CD14-positive monocyte (primary cell): ENCODE measurements around the gene CNTNAP2. TPM values are rescaled to one million over a fixed set of nuclear protein-coding genes. Genes with fewer than 3 reads are reported as not detected.

Source experiments
- DNase-seq, 3 donors: peaks; one replicate each; pipeline ENCODE4 v3.0.0-alpha.2; 2011 to 2022
- H2AFZ ChIP-seq: 2 replicates; pipeline ENCODE4 v1.6.0; 2012; ENCODE audit warnings: mild to moderate bottlenecking, low read depth, low read length, inconsistent platforms; ENCODE audit not compliant: insufficient read depth, poor library complexity, severe bottlenecking
- H3K27ac ChIP-seq, 2 donors: 1 replicate in 1 of 2; 2 replicates in 1 of 2; pipeline ENCODE4 v1.5.1; 2012 to 2013; ENCODE audit warnings: low read length in 2 of 2, control low read depth in 1 of 2, inconsistent platforms in 1 of 2, low read depth in 1 of 2, mild to moderate bottlenecking in 1 of 2
- H3K27me3 ChIP-seq, 2 donors: one replicate each; pipeline versions ENCODE4 v1.6.0 to v1.6.1; 2011 to 2013; ENCODE audit warnings: low read length in 2 of 2; ENCODE audit not compliant: control insufficient read depth in 2 of 2, insufficient read depth in 2 of 2
- H3K36me3 ChIP-seq, 2 donors: replicated peaks in 1 of 2; 1 replicate in 1 of 2; 2 replicates in 1 of 2; pipeline versions ENCODE4 v1.5.1 to v1.6.1; 2012 to 2013; ENCODE audit warnings: low read length in 2 of 2, control low read depth in 1 of 2, inconsistent platforms in 1 of 2, mild to moderate bottlenecking in 1 of 2; ENCODE audit not compliant: insufficient read depth in 2 of 2, control insufficient read depth in 1 of 2
- H3K4me1 ChIP-seq, 2 donors: 1 replicate in 1 of 2; 2 replicates in 1 of 2; pipeline versions ENCODE4 v1.5.1 to v1.6.1; 2012 to 2013; ENCODE audit warnings: low read length in 2 of 2, control low read depth in 1 of 2, inconsistent platforms in 1 of 2, mild to moderate bottlenecking in 1 of 2, moderate library complexity in 1 of 2; ENCODE audit not compliant: insufficient read depth in 2 of 2, control insufficient read depth in 1 of 2
- H3K4me2 ChIP-seq: replicated peaks from 2 replicates; pipeline ENCODE3; 2012; ENCODE audit warnings: low read length, moderate library complexity, mild to moderate bottlenecking; ENCODE audit not compliant: poor library complexity, severe bottlenecking; ENCODE audit errors: extremely low read depth
- H3K4me3 ChIP-seq, 3 experiments: fragments of 200-600 bp in 1 of 3; sonication (generic) in 1 of 3; replicated peaks in 1 of 3; 1 replicate in 2 of 3; 2 replicates in 1 of 3; pipeline ENCODE4 v1.5.1; 2011 to 2013; ENCODE audit warnings: low read length in 3 of 3, mild to moderate bottlenecking in 3 of 3, control low read depth in 2 of 3, low read depth in 2 of 3, inconsistent platforms in 1 of 3, moderate library complexity in 1 of 3
- H3K79me2 ChIP-seq: 2 replicates; pipeline ENCODE4 v1.6.0; 2012; ENCODE audit warnings: mild to moderate bottlenecking, control low read depth, inconsistent platforms, low read length, moderate library complexity; ENCODE audit not compliant: insufficient read depth
- H3K9ac ChIP-seq: 2 replicates; pipeline ENCODE4 v1.6.0; 2017; ENCODE audit warnings: low read length, mild to moderate bottlenecking; ENCODE audit not compliant: insufficient read depth, poor library complexity, severe bottlenecking
- H3K9me3 ChIP-seq, 2 donors: replicated peaks in 1 of 2; 1 replicate in 1 of 2; 2 replicates in 1 of 2; pipeline versions ENCODE4 v1.5.1 to v1.6.1; 2012 to 2013; ENCODE audit warnings: low read length in 2 of 2, control low read depth in 1 of 2; ENCODE audit not compliant: control insufficient read depth in 1 of 2, insufficient read depth in 1 of 2
- H4K20me1 ChIP-seq: 2 replicates; pipeline ENCODE4 v1.6.0; 2012; ENCODE audit warnings: mild to moderate bottlenecking, low read length, control low read depth, moderate library complexity; ENCODE audit not compliant: insufficient read depth
- H3K27ac Mint-ChIP-seq, 7 donors: one replicate each; pipeline ENCODE4 v1.8.0; 2020; ENCODE audit warnings: mild to moderate bottlenecking in 7 of 7, mixed read lengths in 7 of 7, moderate library complexity in 6 of 7, inconsistent platforms in 2 of 7
- H3K27me3 Mint-ChIP-seq, 3 donors: one replicate each; pipeline ENCODE4 v1.8.0; 2021 to 2022; ENCODE audit warnings: low read depth in 3 of 3, mild to moderate bottlenecking in 3 of 3, mixed read lengths in 3 of 3, moderate library complexity in 3 of 3, inconsistent platforms in 1 of 3
- H3K36me3 Mint-ChIP-seq, 2 donors: one replicate each; pipeline ENCODE4 v1.8.0; 2020; ENCODE audit warnings: mixed read lengths in 2 of 2, inconsistent platforms in 1 of 2, mild to moderate bottlenecking in 1 of 2
- H3K4me1 Mint-ChIP-seq: one replicate; pipeline ENCODE4 v1.8.0; 2020; ENCODE audit warnings: mild to moderate bottlenecking, mixed read lengths
- H3K4me3 Mint-ChIP-seq, 2 donors: one replicate each; pipeline ENCODE4 v1.8.0; 2020; ENCODE audit warnings: mild to moderate bottlenecking in 2 of 2, mixed read lengths in 2 of 2, moderate library complexity in 1 of 2
- H3K9me3 Mint-ChIP-seq, 7 donors: one replicate each; pipeline ENCODE4 v1.8.0; 2020 to 2022; ENCODE audit warnings: mixed read lengths in 7 of 7, mild to moderate bottlenecking in 6 of 7, moderate library complexity in 6 of 7, inconsistent platforms in 2 of 7
- WGBS: methylation state at CpG from one replicate; pipeline ENCODE4 v1.1.5; 2013; ENCODE audit warnings: missing lambda C conversion rate; ENCODE audit not compliant: insufficient coverage; 5-methylcytosine and 5-hydroxymethylcytosine counted together
- intact Hi-C, 2 donors: fragments of 100-400 bp; cut with micrococcal nuclease; formaldehyde crosslinking; loops; one replicate each; pipeline versions ENCODE4 v1.15.0 to v1.15.1; 2023
- polyA plus RNA-seq, 3 donors: library from polyadenylated mRNA; depleted of rRNA in 1 of 3; unstranded in 2 of 3; stranded (reverse) in 1 of 3; fragments of 300-500 nt in 2 of 3; fragments of >200 nt in 1 of 3; fragmentation: Illumina TruSeq in 2 of 3; gene quantifications; 1 replicate in 2 of 3; 2 replicates in 1 of 3; pipeline ENCODE4 v1.2.3, GENCODE V29; 2012 to 2021
- TF ChIP-seq, protein P1 (sequence below): fragments of 200-600 bp; IDR thresholded peaks from one replicate; pipeline ENCODE4 v1.8.0; 2022; ENCODE audit warnings: antibody characterized with exemption, mild to moderate bottlenecking

The CNTNAP2 gene
- polyA plus RNA-seq, 3 donors, result 0.01 TPM; not detected in 2

DNA sequence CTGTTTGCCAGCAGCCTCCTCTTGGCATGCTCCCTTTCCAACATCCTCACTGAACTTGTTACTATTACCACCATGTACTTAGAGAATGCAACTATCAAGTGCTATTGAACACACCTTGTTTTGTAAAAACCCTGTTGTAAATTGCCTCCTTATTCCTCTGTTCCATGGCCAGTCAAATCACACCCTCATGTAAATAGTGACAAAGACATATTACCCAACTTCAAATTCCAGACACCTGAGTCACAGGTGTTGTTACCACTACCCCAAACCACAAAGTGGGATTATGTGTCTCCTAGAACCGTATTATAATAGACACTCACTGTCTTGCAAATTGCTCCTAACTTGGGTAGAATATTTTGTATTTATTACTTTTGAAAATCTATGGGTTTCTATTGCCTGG is 2210.8 kb downstream of the CNTNAP2 start:
- H3K27me3 Mint-ChIP-seq, result peaks cover 0 to 2% (median 0%) of the 10 kb centered on the region in 3 donors
- no peaks in the 10 kb centered on the region for H4K20me1 ChIP-seq

DNA sequence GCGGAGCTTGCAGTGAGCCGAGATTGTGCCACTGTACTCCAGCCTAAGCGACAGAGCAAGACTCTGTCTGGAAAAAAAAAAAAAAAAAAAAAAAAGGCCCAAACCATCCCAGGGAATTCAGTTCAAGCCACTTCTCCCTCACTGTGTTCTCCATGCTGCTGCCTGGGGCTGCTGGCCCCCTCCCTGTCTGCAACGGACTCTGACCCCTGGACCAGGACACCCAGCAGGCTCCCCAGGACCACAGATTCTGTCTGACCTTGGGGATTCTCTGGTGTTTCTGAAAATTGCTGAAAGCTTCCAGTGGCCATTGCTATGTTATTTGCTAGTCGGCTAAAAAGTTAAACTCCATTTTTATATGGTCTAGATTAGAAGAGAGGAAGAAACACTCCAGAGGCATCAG is 2212.3 kb downstream of the CNTNAP2 start:
- Mint-ChIP-seq H3K27ac (no peak overlapping the region), H3K36me3 (no peaks in the 10 kb centered on the region), H3K4me3 (no peak overlapping the region), H3K27me3 (peaks cover 0 to 2% (median 2%) of the 10 kb centered on the region in 3 donors), H3K9me3 (peaks cover 13 to 26% (median 17%) of the 10 kb centered on the region in 7 donors), H3K4me1 (no peaks in the 10 kb centered on the region)
- Histone ChIP-seq H3K27ac (no peak overlapping the region), H3K4me3 (no peak overlapping the region), H3K4me1 (no peaks in the 10 kb centered on the region), H4K20me1 (no peaks in the 10 kb centered on the region), H3K4me2 (no peak overlapping the region), H3K9ac (no peak overlapping the region), H3K36me3 (no peaks in the 10 kb centered on the region), H3K27me3 (no peaks in the 10 kb centered on the region), H3K9me3 (peaks cover 13 to 18% of the 10 kb centered on the region in 2 donors), H3K79me2 (no peaks in the 10 kb centered on the region), H2AFZ (no peak overlapping the region)
- TF ChIP-seq, protein P1, sequence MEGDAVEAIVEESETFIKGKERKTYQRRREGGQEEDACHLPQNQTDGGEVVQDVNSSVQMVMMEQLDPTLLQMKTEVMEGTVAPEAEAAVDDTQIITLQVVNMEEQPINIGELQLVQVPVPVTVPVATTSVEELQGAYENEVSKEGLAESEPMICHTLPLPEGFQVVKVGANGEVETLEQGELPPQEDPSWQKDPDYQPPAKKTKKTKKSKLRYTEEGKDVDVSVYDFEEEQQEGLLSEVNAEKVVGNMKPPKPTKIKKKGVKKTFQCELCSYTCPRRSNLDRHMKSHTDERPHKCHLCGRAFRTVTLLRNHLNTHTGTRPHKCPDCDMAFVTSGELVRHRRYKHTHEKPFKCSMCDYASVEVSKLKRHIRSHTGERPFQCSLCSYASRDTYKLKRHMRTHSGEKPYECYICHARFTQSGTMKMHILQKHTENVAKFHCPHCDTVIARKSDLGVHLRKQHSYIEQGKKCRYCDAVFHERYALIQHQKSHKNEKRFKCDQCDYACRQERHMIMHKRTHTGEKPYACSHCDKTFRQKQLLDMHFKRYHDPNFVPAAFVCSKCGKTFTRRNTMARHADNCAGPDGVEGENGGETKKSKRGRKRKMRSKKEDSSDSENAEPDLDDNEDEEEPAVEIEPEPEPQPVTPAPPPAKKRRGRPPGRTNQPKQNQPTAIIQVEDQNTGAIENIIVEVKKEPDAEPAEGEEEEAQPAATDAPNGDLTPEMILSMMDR, result no peak
- intact Hi-C loops, result no loop called here
- WGBS, result 100% methylated on average over 2 of the region's 5 CpGs
- DNase-seq, result no peak

More for the DNA sequence above, 2210.8 kb downstream of the CNTNAP2 start:
- H3K9ac ChIP-seq, result no peak overlapping the region
- no peak for DNase-seq
- no peak overlapping the region for H3K4me2 ChIP-seq
- H2AFZ ChIP-seq, result no peak overlapping the region
- no peaks in the 10 kb centered on the region for H3K79me2 ChIP-seq
- no peak overlapping the region for H3K4me3 ChIP-seq
- intact Hi-C loops, result no loop called here
- no peak overlapping the region for H3K27ac ChIP-seq
- no peaks in the 10 kb centered on the region for H3K4me1 Mint-ChIP-seq
- H3K27me3 ChIP-seq, result no peaks in the 10 kb centered on the region
- H3K4me1 ChIP-seq, result no peaks in the 10 kb centered on the region
- H3K9me3 ChIP-seq, result peaks cover 13 to 18% of the 10 kb centered on the region in 2 donors
- H3K4me3 Mint-ChIP-seq, result no peak overlapping the region
- H3K9me3 Mint-ChIP-seq, result peaks cover 13 to 29% (median 17%) of the 10 kb centered on the region in 7 donors
- no CpG with 5 or more reads among the region's 1 CpG for WGBS
- no peaks in the 10 kb centered on the region for H3K36me3 Mint-ChIP-seq
- no peak overlapping the region for H3K27ac Mint-ChIP-seq
- TF ChIP-seq, protein P1, result no peak
- H3K36me3 ChIP-seq, result no peaks in the 10 kb centered on the region
